PFSK-1 (cell line): ENCODE measurements around the gene BANK1.

Source experiments
- FOXP2 ChIP-seq: optimal IDR thresholded peaks from 2 replicates; pipeline ENCODE3; 2011; ENCODE audit warnings: borderline replicate concordance, control low read depth, inconsistent platforms; ENCODE audit not compliant: insufficient read depth; ENCODE audit errors: extremely low read length, extremely low read depth
- POLR2AphosphoS5 ChIP-seq: IDR thresholded peaks from 2 replicates; pipeline ENCODE4 v1.6.1; 2012; ENCODE audit warnings: low read depth, mild to moderate bottlenecking, control low read depth, low read length, moderate library complexity
- REST ChIP-seq, 2 experiments: IDR thresholded peaks; 2 replicates each; pipeline versions ENCODE4 v1.6.1 to v1.8.0; 2011 to 2012; ENCODE audit warnings: low read depth in 2 of 2, low read length in 2 of 2, control low read depth in 1 of 2, inconsistent platforms in 1 of 2, mild to moderate bottlenecking in 1 of 2, moderate library complexity in 1 of 2; ENCODE audit not compliant: insufficient read depth in 1 of 2
- SIN3A ChIP-seq: IDR thresholded peaks from 2 replicates; pipeline ENCODE4 v1.6.1; 2012; ENCODE audit warnings: mild to moderate bottlenecking, low read length, moderate library complexity, borderline replicate concordance; ENCODE audit not compliant: insufficient read depth
- TAF1 ChIP-seq: IDR thresholded peaks from 2 replicates; pipeline ENCODE4 v1.6.1; 2012; ENCODE audit warnings: low read length, control low read depth, borderline replicate concordance; ENCODE audit not compliant: insufficient read depth

BANK1 gene

GRCh38 chr4:101970547-101971155 is 180.1 kb downstream of the BANK1 start:
- no peak for TF ChIP-seq SIN3A
- TF ChIP-seq FOXP2, result no peak
- TF ChIP-seq POLR2AphosphoS5, result no peak
- TF ChIP-seq TAF1, result no peak
- TF ChIP-seq REST (IDR thresholded peaks at IDR 0.05; ENCODE audit: insufficient read depth in 1 of 2, low read depth in 2 of 2, low read length in 2 of 2), result no peak

GRCh38 chr4:101972791-101973190 is 182.3 kb downstream of the BANK1 start:
- TF ChIP-seq FOXP2 (no peak), SIN3A (no peak)

- TF ChIP-seq TAF1 (no peak), SIN3A (no peak), REST (IDR thresholded peaks at IDR 0.05; ENCODE audit: insufficient read depth in 1 of 2, low read depth in 2 of 2, low read length in 2 of 2) (no peak), POLR2AphosphoS5 (no peak), FOXP2 (no peak)
These were observed 182.8 kb downstream of the BANK1 start for GRCh38 chr4:101973361-101973760.

- TF ChIP-seq FOXP2 (no peak), SIN3A (no peak), POLR2AphosphoS5 (no peak), REST (IDR thresholded peaks at IDR 0.05; ENCODE audit: insufficient read depth in 1 of 2, low read depth in 2 of 2, low read length in 2 of 2) (no peak), TAF1 (no peak)
These were observed 186.5 kb downstream of the BANK1 start for GRCh38 chr4:101977076-101977475.

- TF ChIP-seq REST (IDR thresholded peaks at IDR 0.05; ENCODE audit: insufficient read depth in 1 of 2, low read depth in 2 of 2, low read length in 2 of 2) (no peak), FOXP2 (no peak), SIN3A (no peak), TAF1 (no peak), POLR2AphosphoS5 (no peak)
These were observed 191.2 kb downstream of the BANK1 start for GRCh38 chr4:101981756-101982155.
